ENCODE data around the gene EPAS1. TPM values are rescaled to one million over a fixed set of nuclear protein-coding genes. Genes with fewer than 3 reads are reported as not detected.

The EPAS1 gene
- total RNA-seq, 1 experiment from 2014 or later = 77.3 TPM

- no peak for DNase-seq
- Histone ChIP-seq H3K4me1 (no peaks in the 10 kb centered on the region), H3K36me3 (ENCODE audit: control insufficient read depth, insufficient read depth, low read length) (peaks cover 1% of the 10 kb centered on the region; the same call in 1 of the 2 replicates), H3K27me3 (replicated peaks; ENCODE audit: control insufficient read depth, insufficient read depth, low read length) (no peaks in the 10 kb centered on the region), H3K4me3 (ENCODE audit: low read depth, low read length) (no peak overlapping the region), H3K9me3 (no peaks in the 10 kb centered on the region)
- Mint-ChIP-seq H3K27me3 (ENCODE audit: insufficient read depth, unreplicated experiment) (no peaks in the 10 kb centered on the region), H3K27ac (ENCODE audit: unreplicated experiment) (no peak overlapping the region), H3K36me3 (ENCODE audit: insufficient read depth, unreplicated experiment) (peaks cover 29% of the 10 kb centered on the region), H3K4me1 (ENCODE audit: low read depth, unreplicated experiment) (no peaks in the 10 kb centered on the region), H3K4me3 (ENCODE audit: unreplicated experiment) (no peak overlapping the region), H3K9me3 (ENCODE audit: unreplicated experiment) (no peaks in the 10 kb centered on the region)
- POLR2A ChIA-PET = no interaction called here
- CTCF ChIA-PET = interaction anchor here (0.5 kb wide), 1 partner anchor 302 kb away, joined by 5 read pairs; no protein-coding TSS in a partner anchor
- intact Hi-C loops (cut with micrococcal nuclease; ENCODE audit: unreplicated experiment) = no loop called here
- BruUV-seq (replicated peaks) = no TSS peak
- no peak for TF ChIP-seq CTCF (IDR thresholded peaks at IDR 0.05; ENCODE audit: insufficient read depth in 1 of 2, low read depth in 1 of 2, low read length in 1 of 2, severe bottlenecking in 1 of 2, unreplicated experiment in 1 of 2)
Observed at GRCh38 chr2:46381263-46381849, 84.1 kb downstream of the EPAS1 start.

- peaks cover 1% of the 10 kb centered on the region; the same call in 1 of the 2 replicates for H3K36me3 ChIP-seq (ENCODE audit: control insufficient read depth, insufficient read depth, low read length)
- H3K9me3 Mint-ChIP-seq (ENCODE audit: unreplicated experiment) = no peaks in the 10 kb centered on the region
- TF ChIP-seq CTCF (IDR thresholded peaks at IDR 0.05; ENCODE audit: insufficient read depth in 1 of 2, low read depth in 1 of 2, low read length in 1 of 2, severe bottlenecking in 1 of 2, unreplicated experiment in 1 of 2) = no peak
- DNase-seq = no peak
- no peak overlapping the region for H3K27ac Mint-ChIP-seq (ENCODE audit: unreplicated experiment)
- BruUV-seq (replicated peaks) = no TSS peak
- CTCF ChIA-PET = interaction anchor here (0.5 to 0.7 kb wide), 2 partner anchors 79 to 303 kb away, joined by 3 to 5 read pairs; no protein-coding TSS in a partner anchor
- no peaks in the 10 kb centered on the region for H3K4me1 Mint-ChIP-seq (ENCODE audit: low read depth, unreplicated experiment)
- no peaks in the 10 kb centered on the region for H3K27me3 Mint-ChIP-seq (ENCODE audit: insufficient read depth, unreplicated experiment)
- no peaks in the 10 kb centered on the region for H3K27me3 ChIP-seq (replicated peaks; ENCODE audit: control insufficient read depth, insufficient read depth, low read length)
- POLR2A ChIA-PET = no interaction called here
- no peaks in the 10 kb centered on the region for H3K9me3 ChIP-seq
- no peaks in the 10 kb centered on the region for H3K4me1 ChIP-seq
- no peak overlapping the region for H3K4me3 Mint-ChIP-seq (ENCODE audit: unreplicated experiment)
- intact Hi-C loops (cut with micrococcal nuclease; ENCODE audit: unreplicated experiment) = no loop called here
- no peak overlapping the region for H3K4me3 ChIP-seq (ENCODE audit: low read depth, low read length)
- peaks cover 29% of the 10 kb centered on the region for H3K36me3 Mint-ChIP-seq (ENCODE audit: insufficient read depth, unreplicated experiment)
Observed at GRCh38 chr2:46381871-46382270, 84.7 kb downstream of the EPAS1 start.

- ChIA-PET CTCF (interaction anchor here (0.7 kb wide), 1 partner anchor 79 kb away, joined by 3 read pairs; no protein-coding TSS in a partner anchor), POLR2A (no interaction called here)
- no peak overlapping the region for H3K4me3 Mint-ChIP-seq (ENCODE audit: unreplicated experiment)
- no peaks in the 10 kb centered on the region for H3K4me1 Mint-ChIP-seq (ENCODE audit: low read depth, unreplicated experiment)
- peaks cover 29% of the 10 kb centered on the region for H3K36me3 Mint-ChIP-seq (ENCODE audit: insufficient read depth, unreplicated experiment)
- Histone ChIP-seq H3K4me3 (ENCODE audit: low read depth, low read length) (no peak overlapping the region), H3K4me1 (no peaks in the 10 kb centered on the region), H3K9me3 (no peaks in the 10 kb centered on the region), H3K27me3 (replicated peaks; ENCODE audit: control insufficient read depth, insufficient read depth, low read length) (no peaks in the 10 kb centered on the region), H3K36me3 (ENCODE audit: control insufficient read depth, insufficient read depth, low read length) (no peaks in the 10 kb centered on the region; the same call in 1 of the 2 replicates)
- H3K27me3 Mint-ChIP-seq (ENCODE audit: insufficient read depth, unreplicated experiment) = no peaks in the 10 kb centered on the region
- H3K27ac Mint-ChIP-seq (ENCODE audit: unreplicated experiment) = no peak overlapping the region
- DNase-seq = no peak
- no peak for TF ChIP-seq CTCF (IDR thresholded peaks at IDR 0.05; ENCODE audit: insufficient read depth in 1 of 2, low read depth in 1 of 2, low read length in 1 of 2, severe bottlenecking in 1 of 2, unreplicated experiment in 1 of 2)
- no peaks in the 10 kb centered on the region for H3K9me3 Mint-ChIP-seq (ENCODE audit: unreplicated experiment)
- BruUV-seq (replicated peaks) = no TSS peak
- intact Hi-C loops (cut with micrococcal nuclease; ENCODE audit: unreplicated experiment) = no loop called here
Observed at GRCh38 chr2:46382331-46383112, 85.3 kb downstream of the EPAS1 start.
